ENCODE data around the gene STON1. TPM values are rescaled to one million over a fixed set of nuclear protein-coding genes. Genes with fewer than 3 reads are reported as not detected.
"Not testable (repeated sequence)": the region's sequence is repeated elsewhere in the genome, so short reads cannot be mapped to it uniquely, and the experiment has no call there.

The STON1 gene
- total RNA-seq, 4 donors from 2014 or later: 21.4 to 39.2 (median 27.1) TPM

GRCh38 chr2:48519593-48519992 is 10.4 kb upstream of the STON1 start:
- Histone ChIP-seq H3K9me3 (no peaks in the 10 kb centered on the region), H3K4me3 (no peak overlapping the region), H3K27me3 (no peaks in the 10 kb centered on the region), H3K27ac (peak overlapping the region; percentile 47 to 76 (median 67)), H3K4me1 (peaks cover 0 to 12% (median 0%) of the 10 kb centered on the region in 4 donors), H3K36me3 (peaks cover 0 to 19% (median 7%) of the 10 kb centered on the region in 4 donors)
- no peak for TF ChIP-seq POLR2AphosphoS5 (IDR thresholded peaks at IDR 0.05)
- no peak for TF ChIP-seq POLR2A (IDR thresholded peaks at IDR 0.05)
- no peak for TF ChIP-seq EP300 (IDR thresholded peaks at IDR 0.05; ENCODE audit: low read depth)
- no peak for TF ChIP-seq CTCF (IDR thresholded peaks at IDR 0.05)
- intact Hi-C loops (cut with DNase I; ENCODE audit: low total_unique reads) (no loop called here), in situ Hi-C loops (cut with MboI; ENCODE audit: low pct_ligation_motif_present in 1 of 4, low pct_unique_long_range_greater_than_20kb in 1 of 4, low sequenced_read_pairs in 3 of 4) (no loop called here)
- no peak for DNase-seq
- 56 to 85% methylated on average over 3 to 11 of the region's 11 CpGs for WGBS, 2 donors (ENCODE audit: low coverage in 1 of 2)

GRCh38 chr2:48524756-48525155 is 5.2 kb upstream of the STON1 start:
- WGBS, 2 donors (ENCODE audit: low coverage in 1 of 2): 84 to 91% methylated on average over 2 to 3 of the region's 3 CpGs
- in situ Hi-C loops (cut with MboI; ENCODE audit: low pct_ligation_motif_present in 1 of 4, low pct_unique_long_range_greater_than_20kb in 1 of 4, low sequenced_read_pairs in 3 of 4); intact Hi-C loops (cut with DNase I; ENCODE audit: low total_unique reads); DNase-seq; H3K4me3 ChIP-seq; H3K27me3 ChIP-seq; H3K36me3 ChIP-seq; H3K9me3 ChIP-seq: not testable (repeated sequence)
- H3K27ac ChIP-seq: peak overlapping the region; percentile 58 to 96 (median 74)
- H3K4me1 ChIP-seq: peaks cover 4 to 19% (median 12%) of the 10 kb centered on the region in 4 donors

- H3K4me1 ChIP-seq: peaks cover 4 to 22% (median 13%) of the 10 kb centered on the region in 4 donors
- peaks cover 8% of the 10 kb centered on the region for H3K27me3 ChIP-seq
- 60 to 85% methylated on average over 5 to 11 of the region's 11 CpGs for WGBS, 2 donors (ENCODE audit: low coverage in 1 of 2)
- TF ChIP-seq POLR2AphosphoS5 (IDR thresholded peaks at IDR 0.05) (peak in 2 of 3 donors; percentile 61 to 62), EP300 (IDR thresholded peaks at IDR 0.05; ENCODE audit: low read depth) (peak; percentile 39), POLR2A (IDR thresholded peaks at IDR 0.05) (no peak), CTCF (IDR thresholded peaks at IDR 0.05) (no peak)
- no peaks in the 10 kb centered on the region for H3K36me3 ChIP-seq
- intact Hi-C loops (cut with DNase I; ENCODE audit: low total_unique reads) (no loop called here), in situ Hi-C loops (cut with MboI; ENCODE audit: low pct_ligation_motif_present in 1 of 4, low pct_unique_long_range_greater_than_20kb in 1 of 4, low sequenced_read_pairs in 3 of 4) (no loop called here)
- no peak overlapping the region for H3K4me3 ChIP-seq
- no peaks in the 10 kb centered on the region for H3K9me3 ChIP-seq
- DNase-seq: no peak
- peak overlapping the region; percentile 58 to 96 (median 86) for H3K27ac ChIP-seq
Measured at GRCh38 chr2:48525269-48525943, 4.5 kb upstream of the STON1 start.

GRCh38 chr2:48527226-48527885 is 2.6 kb upstream of the STON1 start:
- Histone ChIP-seq H3K27me3 (peaks cover 11% of the 10 kb centered on the region), H3K4me3 (no peak overlapping the region), H3K27ac (peak overlapping the region; percentile 84 to 96 (median 88)), H3K4me1 (peaks cover 4 to 22% (median 17%) of the 10 kb centered on the region in 4 donors), H3K36me3 (no peaks in the 10 kb centered on the region), H3K9me3 (no peaks in the 10 kb centered on the region)
- in situ Hi-C loops (cut with MboI; ENCODE audit: low pct_ligation_motif_present in 1 of 4, low pct_unique_long_range_greater_than_20kb in 1 of 4, low sequenced_read_pairs in 3 of 4): no loop called here
- intact Hi-C loops (cut with DNase I; ENCODE audit: low total_unique reads): no loop called here
- no peak for DNase-seq
- no peak for TF ChIP-seq EP300 (IDR thresholded peaks at IDR 0.05; ENCODE audit: low read depth)
- 48% methylated on average over 2 of the region's 2 CpGs; no CpG with 5 or more reads in 1 of the 2 donors for WGBS, 2 donors (ENCODE audit: low coverage in 1 of 2)

- no peak overlapping the region for H3K4me3 ChIP-seq
- intact Hi-C loops (cut with DNase I; ENCODE audit: low total_unique reads): no loop called here
- no peaks in the 10 kb centered on the region for H3K36me3 ChIP-seq
- H3K27ac ChIP-seq: peak overlapping the region; percentile 84 to 96 (median 88)
- no peaks in the 10 kb centered on the region for H3K9me3 ChIP-seq
- in situ Hi-C loops (cut with MboI; ENCODE audit: low pct_ligation_motif_present in 1 of 4, low pct_unique_long_range_greater_than_20kb in 1 of 4, low sequenced_read_pairs in 3 of 4): no loop called here
- DNase-seq: no peak
- WGBS, 2 donors (ENCODE audit: low coverage in 1 of 2): 84 to 91% methylated on average over 5 of the region's 5 CpGs
- peaks cover 4 to 24% (median 19%) of the 10 kb centered on the region in 4 donors for H3K4me1 ChIP-seq
- peaks cover 11% of the 10 kb centered on the region for H3K27me3 ChIP-seq
- TF ChIP-seq POLR2A (IDR thresholded peaks at IDR 0.05) (no peak), POLR2AphosphoS5 (IDR thresholded peaks at IDR 0.05) (no peak), EP300 (IDR thresholded peaks at IDR 0.05; ENCODE audit: low read depth) (no peak), CTCF (IDR thresholded peaks at IDR 0.05) (no peak)
Measured at GRCh38 chr2:48528431-48528830, 1.5 kb upstream of the STON1 start.

Data from transverse colon (tissue), 4 donors.